Keratinocyte (primary cell): ENCODE data around the gene SH2D4B. TPM values are rescaled to one million over a fixed set of nuclear protein-coding genes. Genes with fewer than 3 reads are reported as not detected.

Experiments
- DNase-seq: peaks from one replicate; pipeline ENCODE4 v3.0.0-alpha.2; 2011; ENCODE audit warnings: low read depth, missing footprints, low spot score
- FAIRE-seq: peaks from 2 replicates; lab custom pipeline; 2011; peaks lifted over from hg19 to GRCh38; lab: Jason Lieb, UNC
- H2AFZ ChIP-seq: 2 replicates; pipeline ENCODE4 v1.6.0; 2012; ENCODE audit warnings: low read length, control low read depth, inconsistent platforms; ENCODE audit not compliant: control insufficient read depth
- H3K27ac ChIP-seq: 2 replicates; pipeline ENCODE4 v1.5.1; 2011; ENCODE audit warnings: low read length; ENCODE audit not compliant: control insufficient read depth, insufficient read depth
- H3K27me3 ChIP-seq: 3 replicates; pipeline ENCODE4 v1.6.0; 2011; ENCODE audit warnings: low read length; ENCODE audit not compliant: control insufficient read depth, insufficient read depth; ENCODE audit errors: extremely low read depth
- H3K36me3 ChIP-seq, 2 experiments: 2 replicates in 1 of 2; 3 replicates in 1 of 2; pipeline ENCODE4 v1.5.1; 2011; ENCODE audit warnings: low read length in 2 of 2, mild to moderate bottlenecking in 1 of 2; ENCODE audit not compliant: control insufficient read depth in 2 of 2, insufficient read depth in 2 of 2; ENCODE audit errors: extremely low read depth in 1 of 2
- H3K4me1 ChIP-seq: 3 replicates; pipeline ENCODE4 v1.5.1; 2011; ENCODE audit warnings: low read length; ENCODE audit not compliant: control insufficient read depth, insufficient read depth; ENCODE audit errors: extremely low read depth
- H3K4me2 ChIP-seq: 3 replicates; pipeline ENCODE4 v1.6.0; 2011; ENCODE audit warnings: low read depth, low read length; ENCODE audit not compliant: control insufficient read depth, insufficient read depth; ENCODE audit errors: extremely low read depth
- H3K4me3 ChIP-seq, 3 experiments: fragments of 200-600 bp in 1 of 3; sonication (generic) in 1 of 3; 2 replicates in 2 of 3; 3 replicates in 1 of 3; pipeline ENCODE4 v1.5.1; 2011 to 2016; ENCODE audit warnings: low read length in 3 of 3, mild to moderate bottlenecking in 3 of 3, control low read depth in 2 of 3, inconsistent platforms in 1 of 3, low read depth in 1 of 3, mixed read lengths in 1 of 3, mixed run types in 1 of 3, moderate library complexity in 1 of 3; ENCODE audit not compliant: control insufficient read depth in 2 of 3, insufficient read depth in 2 of 3; ENCODE audit errors: extremely low read depth in 1 of 3
- H3K79me2 ChIP-seq: 2 replicates; pipeline ENCODE4 v1.6.0; 2012; ENCODE audit warnings: low read length; ENCODE audit not compliant: control insufficient read depth, insufficient read depth
- H3K9ac ChIP-seq: 3 replicates; pipeline ENCODE4 v1.6.0; 2011; ENCODE audit warnings: low read length; ENCODE audit not compliant: control insufficient read depth, insufficient read depth; ENCODE audit errors: extremely low read depth
- H3K9me1 ChIP-seq: 3 replicates; pipeline ENCODE4 v1.6.0; 2011; ENCODE audit warnings: low read length; ENCODE audit not compliant: control insufficient read depth, insufficient read depth; ENCODE audit errors: extremely low read depth
- H3K9me3 ChIP-seq: 2 replicates; pipeline ENCODE4 v1.5.1; 2012; ENCODE audit warnings: low read depth, low read length; ENCODE audit not compliant: control insufficient read depth
- H4K20me1 ChIP-seq: 3 replicates; pipeline ENCODE4 v1.6.0; 2011; ENCODE audit warnings: low read length; ENCODE audit not compliant: control insufficient read depth, insufficient read depth; ENCODE audit errors: extremely low read depth
- CTCF ChIP-seq, 3 experiments: IDR thresholded peaks in 1 of 3; conservative IDR thresholded peaks in 1 of 3; optimal IDR thresholded peaks in 1 of 3; 2 replicates in 2 of 3; 3 replicates in 1 of 3; pipeline versions ENCODE3 to v1.5.1; 2011; ENCODE audit warnings: low read length in 3 of 3, mild to moderate bottlenecking in 3 of 3, moderate library complexity in 2 of 3, control low read depth in 1 of 3, inconsistent platforms in 1 of 3; ENCODE audit not compliant: insufficient read depth in 2 of 3; ENCODE audit errors: extremely low read depth in 1 of 3
- EZH2 ChIP-seq: IDR thresholded peaks from one replicate; pipeline ENCODE4 v1.6.1; 2012; ENCODE audit warnings: inconsistent platforms, mild to moderate bottlenecking, low read length, moderate library complexity
- dilution Hi-C: fragments of 300-500 bp; cut with MboI; formaldehyde crosslinking; loops from one replicate; pipeline ENCODE4 v1.7.0; 2020; ENCODE audit warnings: low sequenced_read_pairs; ENCODE audit not compliant: extremely low pct_ligation_motif_present
- polyA plus RNA-seq, 5 experiments: library from polyadenylated mRNA; depleted of rRNA in 3 of 5; stranded (reverse) in 3 of 5; stranded (forward) in 1 of 5; unstranded in 1 of 5; fragments of >200 nt; gene quantifications; 1 replicate in 1 of 5; 2 replicates in 3 of 5; 3 replicates in 1 of 5; pipeline versions ENCODE4 v1.2.1 to v1.2.3, GENCODE V29; 2011 to 2012; ENCODE audit warnings: missing spikeins in 2 of 5, low read depth in 1 of 5, low replicate concordance in 1 of 5

Gene SH2D4B
- polyA plus RNA-seq, 1 donor (not counting 4 experiments of a cell fraction or from before 2014, with no cell fraction given), result 0.22 TPM

DNA sequence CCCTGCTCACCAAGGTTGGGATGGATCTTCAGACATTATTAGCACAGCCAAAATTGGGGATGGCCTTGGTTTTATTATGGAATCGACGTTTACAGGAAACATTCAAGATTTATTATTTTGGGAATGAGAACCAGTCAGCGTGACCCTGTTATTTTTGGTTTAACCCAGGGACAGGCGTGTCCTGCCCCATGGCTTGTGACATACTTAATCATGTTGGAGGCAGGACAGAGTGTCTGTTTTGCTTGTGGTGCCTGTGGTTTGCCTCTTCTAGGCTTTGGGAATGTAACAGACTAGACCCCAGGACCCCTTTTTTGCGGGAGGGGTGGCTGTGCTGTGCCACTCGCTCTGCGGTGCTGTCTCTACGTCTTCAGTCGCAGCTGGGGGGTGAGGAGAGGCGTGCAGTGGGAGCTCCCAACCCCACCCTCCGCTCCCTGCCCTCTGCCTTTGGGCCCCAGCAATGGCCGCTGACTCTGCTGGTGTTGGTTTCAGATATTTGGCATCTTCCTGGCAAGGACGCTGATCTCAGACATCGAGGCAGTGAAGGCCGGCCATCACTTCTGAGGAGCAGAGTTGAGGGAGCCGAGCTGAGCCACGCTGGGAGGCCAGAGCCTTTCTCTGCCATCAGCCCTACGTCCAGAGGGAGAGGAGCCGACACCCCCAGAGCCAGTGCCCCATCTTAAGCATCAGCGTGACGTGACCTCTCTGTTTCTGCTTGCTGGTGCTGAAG, 20.1 kb upstream of the SH2D4B start:
- H3K9me3 ChIP-seq, result no peaks in the 10 kb centered on the region
- no peaks in the 10 kb centered on the region for H3K27me3 ChIP-seq
- H2AFZ ChIP-seq, result no peak overlapping the region
- no peaks in the 10 kb centered on the region for H4K20me1 ChIP-seq
- no peak overlapping the region for H3K4me3 ChIP-seq
- H3K4me1 ChIP-seq, result peaks cover 4% of the 10 kb centered on the region
- no peak for DNase-seq
- no peak overlapping the region for H3K4me2 ChIP-seq
- no peak overlapping the region for H3K27ac ChIP-seq
- H3K79me2 ChIP-seq, result peaks cover 10% of the 10 kb centered on the region
- no peaks in the 10 kb centered on the region for H3K9me1 ChIP-seq
- TF ChIP-seq EZH2 (no peak), CTCF (optimal IDR thresholded peaks at IDR 0.05 in 1 of 3, IDR thresholded peaks at IDR 0.05 in 1 of 3, conservative IDR thresholded peaks at IDR 0.05 in 1 of 3; ENCODE audit: extremely low read depth in 1 of 3, insufficient read depth in 2 of 3, low read length in 3 of 3) (no peak)
- dilution Hi-C loops, result no loop called here
- no peak overlapping the region for H3K9ac ChIP-seq
- H3K36me3 ChIP-seq, result peaks cover 52 to 71% of the 10 kb centered on the region in 2 experiments
- no peak for FAIRE-seq

GRCh38 chr10:80518143-80518806, 19.4 kb upstream of the SH2D4B start:
- FAIRE-seq, result no peak
- no peaks in the 10 kb centered on the region for H3K9me3 ChIP-seq
- no peak overlapping the region for H2AFZ ChIP-seq
- no peak overlapping the region for H3K27ac ChIP-seq
- H3K4me3 ChIP-seq, result no peak overlapping the region
- H3K36me3 ChIP-seq, result peaks cover 46 to 67% of the 10 kb centered on the region in 2 experiments
- H3K4me2 ChIP-seq, result no peak overlapping the region
- no peaks in the 10 kb centered on the region for H4K20me1 ChIP-seq
- dilution Hi-C loops, result no loop called here
- H3K4me1 ChIP-seq, result peaks cover 10% of the 10 kb centered on the region
- no peaks in the 10 kb centered on the region for H3K9me1 ChIP-seq
- TF ChIP-seq EZH2 (no peak), CTCF (optimal IDR thresholded peaks at IDR 0.05 in 1 of 3, IDR thresholded peaks at IDR 0.05 in 1 of 3, conservative IDR thresholded peaks at IDR 0.05 in 1 of 3; ENCODE audit: extremely low read depth in 1 of 3, insufficient read depth in 2 of 3, low read length in 3 of 3) (no peak)
- peaks cover 10% of the 10 kb centered on the region for H3K79me2 ChIP-seq
- DNase-seq, result no peak
- no peaks in the 10 kb centered on the region for H3K27me3 ChIP-seq
- H3K9ac ChIP-seq, result no peak overlapping the region
